Measurements from ENCODE around the gene IFT27.

Gene IFT27, protein sequence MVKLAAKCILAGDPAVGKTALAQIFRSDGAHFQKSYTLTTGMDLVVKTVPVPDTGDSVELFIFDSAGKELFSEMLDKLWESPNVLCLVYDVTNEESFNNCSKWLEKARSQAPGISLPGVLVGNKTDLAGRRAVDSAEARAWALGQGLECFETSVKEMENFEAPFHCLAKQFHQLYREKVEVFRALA

GRCh38 chr22:36775964-36776669 is at the start of gene IFT27:
Gene IFT27 (minus strand): TSS chr22:36776119. CDS start chr22:36775707, 412 bp downstream.
- peak within 1 kb of the TSS; percentile 16 for H3K9ac ChIP-seq (ENCODE audit: low read length)
- peak within 1 kb of the TSS; percentile 72 for H3K27ac ChIP-seq (ENCODE audit: low read depth, low read length)
- no peaks in the 10 kb centered on the region for H3K36me3 ChIP-seq (ENCODE audit: control insufficient read depth, insufficient read depth, low read length)
- peaks cover 10% of the 10 kb centered on the region for H3K4me1 ChIP-seq (ENCODE audit: control insufficient read depth, insufficient read depth, low read length)
- no peaks in the 10 kb centered on the region for H3K27me3 ChIP-seq (ENCODE audit: control insufficient read depth, insufficient read depth, low read length)
- peak within 1 kb of the TSS; percentile 65 for H3K4me3 ChIP-seq (ENCODE audit: low read length)

- peaks cover 7% of the 10 kb centered on the region for H3K4me1 ChIP-seq (ENCODE audit: control insufficient read depth, insufficient read depth, low read length)
- peaks cover 5% of the 10 kb centered on the region for H3K27me3 ChIP-seq (ENCODE audit: control insufficient read depth, insufficient read depth, low read length)
- H3K4me3 ChIP-seq (ENCODE audit: low read length), result no peak overlapping the region
- H3K9ac ChIP-seq (ENCODE audit: low read length), result no peak overlapping the region
- H3K36me3 ChIP-seq (ENCODE audit: control insufficient read depth, insufficient read depth, low read length), result no peaks in the 10 kb centered on the region
- no peak overlapping the region for H3K27ac ChIP-seq (ENCODE audit: low read depth, low read length)
Observed at GRCh38 chr22:36824655-36825054, 48.7 kb upstream of the IFT27 start.

DNA sequence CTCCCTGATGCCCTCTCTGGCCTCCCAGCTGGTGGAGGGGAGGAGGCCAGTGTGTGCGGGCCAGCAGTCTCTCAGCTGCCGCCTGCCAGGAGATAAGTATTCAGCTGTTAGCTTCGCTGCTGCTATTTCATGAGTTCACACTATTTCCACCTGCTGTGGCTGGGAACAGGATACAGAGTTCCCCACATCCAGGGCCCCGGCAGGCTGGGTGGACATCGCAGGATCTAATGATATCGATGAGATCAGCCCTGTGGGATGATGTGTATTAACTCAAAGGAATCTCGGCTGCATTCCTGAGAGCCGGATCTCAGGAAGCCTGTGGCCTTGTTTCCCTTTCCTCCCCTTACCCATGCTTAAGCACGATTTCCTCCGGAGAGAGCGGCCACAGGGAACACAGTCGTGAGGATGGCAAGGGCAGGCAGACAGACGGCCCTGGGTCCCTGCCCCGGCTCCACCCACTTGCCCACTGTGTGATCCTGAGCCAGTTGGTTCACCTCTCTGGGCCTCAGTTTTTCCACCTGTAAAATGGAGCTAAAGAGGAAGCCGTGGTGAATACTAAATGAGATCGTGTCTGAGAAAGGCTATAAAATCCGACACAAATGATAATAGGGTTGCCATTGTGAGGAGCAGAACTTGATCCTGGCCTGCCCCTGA is 47.4 kb upstream of the IFT27 start:
- no peak overlapping the region for H3K27ac ChIP-seq (ENCODE audit: low read depth, low read length)
- H3K36me3 ChIP-seq (ENCODE audit: control insufficient read depth, insufficient read depth, low read length), result no peaks in the 10 kb centered on the region
- no peak overlapping the region for H3K9ac ChIP-seq (ENCODE audit: low read length)
- H3K4me3 ChIP-seq (ENCODE audit: low read length), result no peak overlapping the region
- peaks cover 15% of the 10 kb centered on the region for H3K27me3 ChIP-seq (ENCODE audit: control insufficient read depth, insufficient read depth, low read length)
- peaks cover 7% of the 10 kb centered on the region for H3K4me1 ChIP-seq (ENCODE audit: control insufficient read depth, insufficient read depth, low read length)

GRCh38 chr22:36822581-36822980 is 46.7 kb upstream of the IFT27 start:
- H3K27me3 ChIP-seq (ENCODE audit: control insufficient read depth, insufficient read depth, low read length), result peaks cover 22% of the 10 kb centered on the region
- no peak overlapping the region for H3K4me3 ChIP-seq (ENCODE audit: low read length)
- H3K27ac ChIP-seq (ENCODE audit: low read depth, low read length), result no peak overlapping the region
- no peaks in the 10 kb centered on the region for H3K36me3 ChIP-seq (ENCODE audit: control insufficient read depth, insufficient read depth, low read length)
- H3K4me1 ChIP-seq (ENCODE audit: control insufficient read depth, insufficient read depth, low read length), result peaks cover 7% of the 10 kb centered on the region
- no peak overlapping the region for H3K9ac ChIP-seq (ENCODE audit: low read length)

DNA sequence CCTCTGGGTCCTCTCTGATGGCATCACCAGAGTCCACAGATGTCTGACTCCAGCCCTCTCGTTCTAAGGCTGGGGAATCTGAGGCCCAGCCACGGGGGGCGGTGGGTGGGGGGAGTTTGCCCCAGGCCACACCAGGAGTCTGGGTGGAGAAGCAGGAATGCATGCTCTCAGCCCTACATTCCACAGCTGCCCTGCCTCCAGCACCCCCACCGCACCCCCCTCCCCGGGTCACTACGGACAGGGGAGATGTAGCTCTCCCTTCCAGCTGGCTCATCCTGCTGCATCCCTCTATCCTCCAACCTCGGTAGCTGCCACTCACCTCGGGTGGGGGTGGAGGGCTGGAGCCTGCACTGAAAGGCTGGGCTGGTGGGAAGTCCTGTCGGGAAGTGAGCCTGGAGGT is 43.2 kb upstream of the IFT27 start:
- no peaks in the 10 kb centered on the region for H3K4me1 ChIP-seq (ENCODE audit: control insufficient read depth, insufficient read depth, low read length)
- H3K4me3 ChIP-seq (ENCODE audit: low read length), result no peak overlapping the region
- H3K27me3 ChIP-seq (ENCODE audit: control insufficient read depth, insufficient read depth, low read length), result peaks cover 30% of the 10 kb centered on the region
- H3K9ac ChIP-seq (ENCODE audit: low read length), result no peak overlapping the region
- H3K36me3 ChIP-seq (ENCODE audit: control insufficient read depth, insufficient read depth, low read length), result no peaks in the 10 kb centered on the region
- no peak overlapping the region for H3K27ac ChIP-seq (ENCODE audit: low read depth, low read length)

GRCh38 chr22:36818010-36818642 is 42.2 kb upstream of the IFT27 start:
- no peaks in the 10 kb centered on the region for H3K4me1 ChIP-seq (ENCODE audit: control insufficient read depth, insufficient read depth, low read length)
- H3K4me3 ChIP-seq (ENCODE audit: low read length), result no peak overlapping the region
- H3K27me3 ChIP-seq (ENCODE audit: control insufficient read depth, insufficient read depth, low read length), result peaks cover 34% of the 10 kb centered on the region
- H3K36me3 ChIP-seq (ENCODE audit: control insufficient read depth, insufficient read depth, low read length), result no peaks in the 10 kb centered on the region
- H3K9ac ChIP-seq (ENCODE audit: low read length), result no peak overlapping the region
- H3K27ac ChIP-seq (ENCODE audit: low read depth, low read length), result no peak overlapping the region

DNA sequence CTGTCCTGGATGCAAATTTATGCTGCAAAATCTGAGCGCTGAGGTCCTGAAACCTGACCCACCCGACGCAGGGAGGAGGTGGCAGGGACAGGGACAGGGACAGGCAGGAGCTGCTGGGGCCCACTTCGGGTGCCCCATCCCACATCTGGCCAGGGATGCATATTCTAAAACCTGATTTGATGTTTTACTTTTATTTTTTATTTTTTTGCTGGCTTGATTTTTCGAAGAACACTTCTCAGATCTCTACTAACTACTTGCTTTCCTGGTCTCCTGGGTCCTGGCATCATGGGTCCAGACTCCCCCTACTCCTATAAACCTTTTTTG is 41.6 kb upstream of the IFT27 start:
- no peak overlapping the region for H3K4me3 ChIP-seq (ENCODE audit: low read length)

GRCh38 chr22:36816636-36817524 is 41.0 kb upstream of the IFT27 start, which contains the start of gene PVALB:
Gene PVALB (minus strand): TSS chr22:36817035. CDS start chr22:36817005, 30 bp downstream.
- H3K36me3 ChIP-seq (ENCODE audit: control insufficient read depth, insufficient read depth, low read length), result no peaks in the 10 kb centered on the region
- no peak within 1 kb of the TSS for H3K9ac ChIP-seq (ENCODE audit: low read length)
- H3K27me3 ChIP-seq (ENCODE audit: control insufficient read depth, insufficient read depth, low read length), result peaks cover 34% of the 10 kb centered on the region
- H3K4me3 ChIP-seq (ENCODE audit: low read length), result peak within 1 kb of the TSS; percentile 29
- H3K27ac ChIP-seq (ENCODE audit: low read depth, low read length), result no peak within 1 kb of the TSS
- H3K4me1 ChIP-seq (ENCODE audit: control insufficient read depth, insufficient read depth, low read length), result no peaks in the 10 kb centered on the region

More for the DNA sequence above, 41.6 kb upstream of the IFT27 start:
- Histone ChIP-seq H3K36me3 (ENCODE audit: control insufficient read depth, insufficient read depth, low read length) (no peaks in the 10 kb centered on the region), H3K4me1 (ENCODE audit: control insufficient read depth, insufficient read depth, low read length) (no peaks in the 10 kb centered on the region), H3K9ac (ENCODE audit: low read length) (no peak overlapping the region), H3K27me3 (ENCODE audit: control insufficient read depth, insufficient read depth, low read length) (peaks cover 34% of the 10 kb centered on the region), H3K27ac (ENCODE audit: low read depth, low read length) (no peak overlapping the region)

DNA sequence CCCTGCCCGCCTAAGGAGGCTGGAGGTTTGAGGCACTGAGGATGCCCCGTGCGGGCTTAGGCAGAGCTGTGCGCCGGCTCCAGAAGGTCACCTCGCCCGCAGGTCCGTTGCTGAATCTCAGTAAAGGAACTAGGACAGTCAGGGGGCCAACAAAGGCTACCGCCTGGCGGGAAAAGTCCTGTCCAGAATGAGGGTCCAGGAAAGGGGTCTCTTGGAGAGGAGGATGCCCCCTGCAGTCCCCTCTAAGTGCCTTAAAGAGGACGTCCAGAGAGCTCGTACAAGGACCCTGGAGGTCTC is 40.4 kb upstream of the IFT27 start:
- peak overlapping the region; percentile 29 for H3K4me3 ChIP-seq (ENCODE audit: low read length)
- H3K27me3 ChIP-seq (ENCODE audit: control insufficient read depth, insufficient read depth, low read length), result peaks cover 34% of the 10 kb centered on the region

DNA sequence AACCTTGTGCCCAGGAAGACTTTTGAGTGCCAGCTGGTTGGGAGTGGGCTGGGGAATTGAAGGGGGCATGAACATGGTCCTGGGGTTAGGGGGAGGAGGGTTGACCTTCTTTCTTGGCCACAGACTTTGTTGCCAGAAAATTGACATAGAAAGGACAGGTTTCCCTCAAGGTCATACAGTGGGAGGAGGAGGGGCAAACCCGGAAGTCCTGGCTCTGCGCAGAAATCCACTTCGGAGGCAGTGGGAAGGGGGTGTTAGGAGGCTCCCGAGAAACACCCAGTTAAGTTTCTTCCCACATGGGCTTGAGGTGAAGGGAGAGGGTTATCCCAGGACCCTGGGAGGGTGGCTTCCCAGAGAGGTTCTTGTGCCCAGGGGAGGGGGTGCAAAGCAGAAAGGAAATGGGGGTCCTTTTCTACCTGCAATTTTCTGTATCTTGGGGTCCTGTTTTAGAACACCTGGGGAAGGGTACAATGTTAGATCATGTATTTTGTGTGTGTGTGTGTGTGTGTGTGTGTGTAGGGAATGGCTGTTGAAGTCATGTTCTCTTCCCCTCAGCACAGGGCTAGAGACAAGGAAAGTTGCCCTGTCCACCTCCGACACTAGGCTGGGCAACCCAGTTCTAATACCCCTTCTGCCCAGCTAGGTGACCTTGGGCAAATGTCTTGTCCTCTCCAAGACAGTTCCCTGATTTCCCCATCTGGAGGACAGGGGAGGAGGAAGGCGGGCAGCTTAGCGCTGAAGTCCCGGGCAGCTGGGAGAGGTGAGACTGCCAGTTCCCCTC is 39.8 kb upstream of the IFT27 start:
- peaks cover 34% of the 10 kb centered on the region for H3K27me3 ChIP-seq (ENCODE audit: control insufficient read depth, insufficient read depth, low read length)
- no peaks in the 10 kb centered on the region for H3K36me3 ChIP-seq (ENCODE audit: control insufficient read depth, insufficient read depth, low read length)
- no peak overlapping the region for H3K27ac ChIP-seq (ENCODE audit: low read depth, low read length)
- no peaks in the 10 kb centered on the region for H3K4me1 ChIP-seq (ENCODE audit: control insufficient read depth, insufficient read depth, low read length)
- no peak overlapping the region for H3K4me3 ChIP-seq (ENCODE audit: low read length)
- no peak overlapping the region for H3K9ac ChIP-seq (ENCODE audit: low read length)

More for the DNA sequence above, 40.4 kb upstream of the IFT27 start:
- H3K36me3 ChIP-seq (ENCODE audit: control insufficient read depth, insufficient read depth, low read length), result no peaks in the 10 kb centered on the region
- H3K27ac ChIP-seq (ENCODE audit: low read depth, low read length), result no peak overlapping the region
- no peak overlapping the region for H3K9ac ChIP-seq (ENCODE audit: low read length)
- no peaks in the 10 kb centered on the region for H3K4me1 ChIP-seq (ENCODE audit: control insufficient read depth, insufficient read depth, low read length)

GRCh38 chr22:36814801-36815200 is 38.9 kb upstream of the IFT27 start:
- Histone ChIP-seq H3K4me1 (ENCODE audit: control insufficient read depth, insufficient read depth, low read length) (no peaks in the 10 kb centered on the region), H3K36me3 (ENCODE audit: control insufficient read depth, insufficient read depth, low read length) (no peaks in the 10 kb centered on the region), H3K4me3 (ENCODE audit: low read length) (no peak overlapping the region), H3K9ac (ENCODE audit: low read length) (no peak overlapping the region), H3K27me3 (ENCODE audit: control insufficient read depth, insufficient read depth, low read length) (peaks cover 32% of the 10 kb centered on the region), H3K27ac (ENCODE audit: low read depth, low read length) (no peak overlapping the region)
